Activated CD8-positive, alpha-beta memory T cell treated with anti-CD3 and anti-CD28 coated beads for 4 hours (primary cell): Measurements from ENCODE around the gene RAVER1.
A peak's percentile ranks its signal among the peaks of the same experiment; 100 is the strongest.
"Not testable (repeated sequence)": the region's sequence is repeated elsewhere in the genome, so short reads cannot be mapped to it uniquely, and the experiment has no call there.

Experiments
- DNase-seq, 2 donors: peaks; one replicate each; pipeline ENCODE4 v3.0.0-alpha.2; 2020; ENCODE audit warnings: low read depth in 2 of 2

Gene RAVER1

GRCh38 chr19:10343495-10343894, 10.2 kb upstream of the RAVER1 start:
- no peak for DNase-seq

- no peak for DNase-seq
Observed at GRCh38 chr19:10339977-10340376, 6.6 kb upstream of the RAVER1 start.

- DNase-seq = peak; percentile 16 to 27
Observed at GRCh38 chr19:10339380-10339960, 6.1 kb upstream of the RAVER1 start, which contains the start of gene ICAM3. ICAM3 (minus strand) TSS chr19:10339624; CDS start chr19:10339614, 10 bp downstream.

- DNase-seq = no peak
Observed at GRCh38 chr19:10338940-10339339, 5.6 kb upstream of the RAVER1 start.

- DNase-seq = not testable (repeated sequence)
Observed at GRCh38 chr19:10336725-10337124, 3.4 kb upstream of the RAVER1 start.

GRCh38 chr19:10335352-10335985, 2.1 kb upstream of the RAVER1 start:
- DNase-seq = no peak

GRCh38 chr19:10334588-10335351, 1.4 kb upstream of the RAVER1 start:
- no peak for DNase-seq

GRCh38 chr19:10333758-10334587, 644 bp upstream of the RAVER1 start:
- DNase-seq = no peak

- no peak for DNase-seq
Observed at GRCh38 chr19:10332158-10332964, 968 bp downstream of the RAVER1 start.

- no peak for DNase-seq
Observed at GRCh38 chr19:10329555-10329954, 3.8 kb downstream of the RAVER1 start.

GRCh38 chr19:10328558-10329429, 4.5 kb downstream of the RAVER1 start:
- no peak for DNase-seq

- DNase-seq = no peak
Observed at GRCh38 chr19:10327793-10328192, 5.5 kb downstream of the RAVER1 start.

- DNase-seq = no peak
Observed at GRCh38 chr19:10325732-10326131, 7.6 kb downstream of the RAVER1 start.

GRCh38 chr19:10321874-10322835, 11.2 kb downstream of the RAVER1 start:
- DNase-seq = no peak

- DNase-seq = no peak
Observed at GRCh38 chr19:10321417-10321797, 11.9 kb downstream of the RAVER1 start.

GRCh38 chr19:10320602-10321416, 12.5 kb downstream of the RAVER1 start:
- no peak for DNase-seq

- no peak for DNase-seq
Observed at GRCh38 chr19:10318807-10319682, 14.3 kb downstream of the RAVER1 start.
